Measurements from ENCODE around the gene LRCH1. TPM values are rescaled to one million over a fixed set of nuclear protein-coding genes. Genes with fewer than 3 reads are reported as not detected.
A peak's percentile ranks its signal among the peaks of the same experiment; 100 is the strongest.

The LRCH1 gene
- total and polyA plus RNA-seq, 2 donors (not counting 1 experiment from before 2014, with no cell fraction given), result 12.0 to 12.4 TPM

GRCh38 chr13:46743191-46743590 is 190.2 kb downstream of the LRCH1 start:
- Histone ChIP-seq H3K79me2 (ENCODE audit: control insufficient read depth, insufficient read depth, low read length) (no peaks in the 10 kb centered on the region), H4K20me1 (ENCODE audit: control insufficient read depth, extremely low read depth, insufficient read depth, low read length) (no peaks in the 10 kb centered on the region), H3K9me3 (ENCODE audit: control insufficient read depth, insufficient read depth, low read depth, low read length) (no peaks in the 10 kb centered on the region), H3K4me1 (ENCODE audit: control insufficient read depth, extremely low read depth, insufficient read depth, low read length) (peaks cover 8% of the 10 kb centered on the region), H3K4me3 (replicated peaks in 1 of 4; ENCODE audit: control extremely low read depth in 1 of 4, insufficient read depth in 1 of 4, low read depth in 3 of 4, low read length in 4 of 4) (no peak overlapping the region), H2AFZ (ENCODE audit: low read length) (no peak overlapping the region), H3K9ac (ENCODE audit: insufficient read depth, low read length) (no peak overlapping the region), H3K36me3 (ENCODE audit: control insufficient read depth, insufficient read depth, low read length) (peaks cover 2% of the 10 kb centered on the region), H3K27ac (ENCODE audit: insufficient read depth, low read length) (no peak overlapping the region), H3K27me3 (ENCODE audit: control insufficient read depth, insufficient read depth, low read length) (no peaks in the 10 kb centered on the region), H3K4me2 (ENCODE audit: extremely low read depth, insufficient read depth, low read length) (no peak overlapping the region)
- TF ChIP-seq, protein P1, sequence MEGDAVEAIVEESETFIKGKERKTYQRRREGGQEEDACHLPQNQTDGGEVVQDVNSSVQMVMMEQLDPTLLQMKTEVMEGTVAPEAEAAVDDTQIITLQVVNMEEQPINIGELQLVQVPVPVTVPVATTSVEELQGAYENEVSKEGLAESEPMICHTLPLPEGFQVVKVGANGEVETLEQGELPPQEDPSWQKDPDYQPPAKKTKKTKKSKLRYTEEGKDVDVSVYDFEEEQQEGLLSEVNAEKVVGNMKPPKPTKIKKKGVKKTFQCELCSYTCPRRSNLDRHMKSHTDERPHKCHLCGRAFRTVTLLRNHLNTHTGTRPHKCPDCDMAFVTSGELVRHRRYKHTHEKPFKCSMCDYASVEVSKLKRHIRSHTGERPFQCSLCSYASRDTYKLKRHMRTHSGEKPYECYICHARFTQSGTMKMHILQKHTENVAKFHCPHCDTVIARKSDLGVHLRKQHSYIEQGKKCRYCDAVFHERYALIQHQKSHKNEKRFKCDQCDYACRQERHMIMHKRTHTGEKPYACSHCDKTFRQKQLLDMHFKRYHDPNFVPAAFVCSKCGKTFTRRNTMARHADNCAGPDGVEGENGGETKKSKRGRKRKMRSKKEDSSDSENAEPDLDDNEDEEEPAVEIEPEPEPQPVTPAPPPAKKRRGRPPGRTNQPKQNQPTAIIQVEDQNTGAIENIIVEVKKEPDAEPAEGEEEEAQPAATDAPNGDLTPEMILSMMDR (conservative IDR thresholded peaks at IDR 0.05 in 1 of 2, IDR thresholded peaks at IDR 0.05 in 1 of 2; ENCODE audit: low read depth in 1 of 2, low read length in 2 of 2), result no peak
- TF ChIP-seq EZH2 (IDR thresholded peaks at IDR 0.05; ENCODE audit: low read length, missing control alignments), result no peak
- DNase-seq (ENCODE audit: low read depth in 2 of 2), result peak in 1 of 2 donors; percentile 61

DNA sequence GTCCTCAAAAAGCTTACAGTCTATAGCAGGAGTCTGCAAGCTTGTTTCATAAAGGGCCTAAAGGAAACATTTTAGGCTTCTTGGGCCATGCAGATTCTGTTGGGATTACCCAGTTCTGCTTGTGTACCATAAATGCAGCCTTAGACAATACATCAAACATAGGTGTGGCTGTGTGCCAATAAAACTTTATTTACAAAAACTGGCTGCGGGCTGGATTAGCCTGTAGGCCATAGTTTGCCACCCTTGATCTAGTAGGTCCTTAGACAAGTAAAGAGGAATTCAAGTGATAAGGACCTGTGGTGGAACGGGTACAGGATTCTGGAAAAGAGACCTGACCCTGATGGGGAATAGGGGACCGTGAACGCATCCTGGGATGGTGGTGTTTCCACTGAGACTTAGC is 192.1 kb downstream of the LRCH1 start:
- DNase-seq (ENCODE audit: low read depth in 2 of 2), result no peak
- TF ChIP-seq EZH2 (IDR thresholded peaks at IDR 0.05; ENCODE audit: low read length, missing control alignments), result no peak
- TF ChIP-seq, protein P1 (conservative IDR thresholded peaks at IDR 0.05 in 1 of 2, IDR thresholded peaks at IDR 0.05 in 1 of 2; ENCODE audit: low read depth in 1 of 2, low read length in 2 of 2), result no peak

DNA sequence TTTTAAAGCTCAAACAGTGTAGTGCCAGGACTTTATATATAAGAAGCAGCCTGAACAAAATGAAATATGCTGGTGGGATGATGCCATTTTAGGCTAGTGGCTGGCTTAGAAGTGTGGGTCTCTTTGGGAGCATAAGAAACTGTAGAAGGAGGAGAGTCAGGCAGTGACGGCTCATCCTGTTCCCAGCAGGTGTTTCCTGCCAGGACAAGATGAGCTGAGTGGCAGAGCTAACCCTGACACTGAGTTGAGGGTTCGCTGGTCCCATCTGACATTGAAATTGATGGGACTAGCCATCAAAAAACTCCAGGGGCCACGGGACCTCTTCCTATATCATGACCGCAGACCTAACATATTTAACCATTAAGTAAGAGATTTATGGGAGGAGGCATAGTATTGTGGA is 192.7 kb downstream of the LRCH1 start:
- no peaks in the 10 kb centered on the region for H3K27me3 ChIP-seq (ENCODE audit: control insufficient read depth, insufficient read depth, low read length)
- H4K20me1 ChIP-seq (ENCODE audit: control insufficient read depth, extremely low read depth, insufficient read depth, low read length), result no peaks in the 10 kb centered on the region
- TF ChIP-seq EZH2 (IDR thresholded peaks at IDR 0.05; ENCODE audit: low read length, missing control alignments), result no peak
- TF ChIP-seq, protein P1 (conservative IDR thresholded peaks at IDR 0.05 in 1 of 2, IDR thresholded peaks at IDR 0.05 in 1 of 2; ENCODE audit: low read depth in 1 of 2, low read length in 2 of 2), result no peak
- no peak overlapping the region for H3K4me2 ChIP-seq (ENCODE audit: extremely low read depth, insufficient read depth, low read length)
- DNase-seq (ENCODE audit: low read depth in 2 of 2), result no peak
- no peak overlapping the region for H3K9ac ChIP-seq (ENCODE audit: insufficient read depth, low read length)
- no peaks in the 10 kb centered on the region for H3K79me2 ChIP-seq (ENCODE audit: control insufficient read depth, insufficient read depth, low read length)
- H3K36me3 ChIP-seq (ENCODE audit: control insufficient read depth, insufficient read depth, low read length), result peaks cover 4% of the 10 kb centered on the region
- H2AFZ ChIP-seq (ENCODE audit: low read length), result no peak overlapping the region
- no peaks in the 10 kb centered on the region for H3K9me3 ChIP-seq (ENCODE audit: control insufficient read depth, insufficient read depth, low read depth, low read length)
- H3K4me3 ChIP-seq (replicated peaks in 1 of 4; ENCODE audit: control extremely low read depth in 1 of 4, insufficient read depth in 1 of 4, low read depth in 3 of 4, low read length in 4 of 4), result no peak overlapping the region
- H3K4me1 ChIP-seq (ENCODE audit: control insufficient read depth, extremely low read depth, insufficient read depth, low read length), result peaks cover 8% of the 10 kb centered on the region
- H3K27ac ChIP-seq (ENCODE audit: insufficient read depth, low read length), result no peak overlapping the region

More for the DNA sequence above, 192.1 kb downstream of the LRCH1 start:
- Histone ChIP-seq H3K9ac (ENCODE audit: insufficient read depth, low read length) (no peak overlapping the region), H3K4me3 (replicated peaks in 1 of 4; ENCODE audit: control extremely low read depth in 1 of 4, insufficient read depth in 1 of 4, low read depth in 3 of 4, low read length in 4 of 4) (no peak overlapping the region), H3K9me3 (ENCODE audit: control insufficient read depth, insufficient read depth, low read depth, low read length) (no peaks in the 10 kb centered on the region), H3K4me1 (ENCODE audit: control insufficient read depth, extremely low read depth, insufficient read depth, low read length) (peaks cover 8% of the 10 kb centered on the region), H4K20me1 (ENCODE audit: control insufficient read depth, extremely low read depth, insufficient read depth, low read length) (no peaks in the 10 kb centered on the region), H3K27me3 (ENCODE audit: control insufficient read depth, insufficient read depth, low read length) (no peaks in the 10 kb centered on the region), H3K36me3 (ENCODE audit: control insufficient read depth, insufficient read depth, low read length) (peaks cover 2% of the 10 kb centered on the region), H3K79me2 (ENCODE audit: control insufficient read depth, insufficient read depth, low read length) (no peaks in the 10 kb centered on the region), H3K27ac (ENCODE audit: insufficient read depth, low read length) (no peak overlapping the region), H3K4me2 (ENCODE audit: extremely low read depth, insufficient read depth, low read length) (no peak overlapping the region), H2AFZ (ENCODE audit: low read length) (no peak overlapping the region)

All from fibroblast of lung (primary cell).